HG03108 (cell line): ENCODE measurements around the gene KIRREL1.

Experiments
- ATAC-seq: cut with Tn5 transposase; IDR thresholded peaks from one replicate; pipeline ENCODE4 v1.9.1; 2021; ENCODE audit warnings: moderate library complexity; ENCODE audit not compliant: unreplicated experiment

KIRREL1 gene

GRCh38 chr1:158027508-158027907 lies 34.1 kb downstream of the KIRREL1 start:
- no peak for ATAC-seq

- no peak for ATAC-seq
Measured at GRCh38 chr1:158028969-158029368, 35.5 kb downstream of the KIRREL1 start.

- no peak for ATAC-seq
Measured at GRCh38 chr1:158035014-158035413, 41.6 kb downstream of the KIRREL1 start.

- ATAC-seq = no peak
Measured at GRCh38 chr1:158035976-158036583, 42.6 kb downstream of the KIRREL1 start.

- no peak for ATAC-seq
Measured at GRCh38 chr1:158037008-158037865, 43.8 kb downstream of the KIRREL1 start.

GRCh38 chr1:158037866-158038359 lies 44.5 kb downstream of the KIRREL1 start:
- no peak for ATAC-seq

- ATAC-seq = no peak
Measured at GRCh38 chr1:158038793-158039192, 45.3 kb downstream of the KIRREL1 start.

GRCh38 chr1:158039380-158039779 lies 45.9 kb downstream of the KIRREL1 start:
- no peak for ATAC-seq

GRCh38 chr1:158040323-158040722 lies 46.9 kb downstream of the KIRREL1 start:
- no peak for ATAC-seq

GRCh38 chr1:158043232-158043631 lies 49.8 kb downstream of the KIRREL1 start:
- ATAC-seq = no peak

GRCh38 chr1:158045639-158046038 lies 52.2 kb downstream of the KIRREL1 start:
- ATAC-seq = no peak

GRCh38 chr1:158046715-158047510 lies 53.5 kb downstream of the KIRREL1 start:
- ATAC-seq = no peak

- ATAC-seq = no peak
Measured at GRCh38 chr1:158048371-158049067, 55.1 kb downstream of the KIRREL1 start.

- ATAC-seq = no peak
Measured at GRCh38 chr1:158049853-158050252, 56.4 kb downstream of the KIRREL1 start.

- ATAC-seq = no peak
Measured at GRCh38 chr1:158053276-158053675, 59.8 kb downstream of the KIRREL1 start.

GRCh38 chr1:158054721-158055120 lies 61.3 kb downstream of the KIRREL1 start:
- ATAC-seq = no peak

- ATAC-seq = no peak
Measured at GRCh38 chr1:158055854-158056253, 62.4 kb downstream of the KIRREL1 start.

GRCh38 chr1:158056498-158056897 lies 63.1 kb downstream of the KIRREL1 start:
- no peak for ATAC-seq

GRCh38 chr1:158058237-158058985 lies 65.0 kb downstream of the KIRREL1 start:
- no peak for ATAC-seq

- ATAC-seq = no peak
Measured at GRCh38 chr1:158059984-158060383, 66.5 kb downstream of the KIRREL1 start.
